K562 (cell line): ENCODE results near the gene CDCP2. TPM values are rescaled to one million over a fixed set of nuclear protein-coding genes. Genes with fewer than 3 reads are reported as not detected.
"Not testable (repeated sequence)": the region's sequence is repeated elsewhere in the genome, so short reads cannot be mapped to it uniquely, and the experiment has no call there.

ENCODE experiments used
- ATAC-seq: fragments of 200-7000 bp; cut with Tn5 transposase; 3 replicates; pipeline ENCODE4 v1.9.1; 2020; ENCODE audit warnings: moderate library complexity
- BruUV-seq: library from RNA; stranded (reverse); fragments of 400-500 nt; replicated peaks from 2 replicates; lab custom pipeline; 2021; lab: Mats Ljungman, UMichigan
- CTCF ChIA-PET: fragments of 300-600 bp; formaldehyde crosslinking; extraction: SDS; loops from one replicate; lab custom pipeline; 2021; ENCODE audit warnings: low intra/inter-chr PET ratio; lab: Yijun Ruan, JAX
- POLR2A ChIA-PET: fragments of 300-600, 350-650 bp; sonication (Branson Sonifier 250); formaldehyde crosslinking; extraction: SDS; loops from one replicate; lab custom pipeline; 2021; ENCODE audit warnings: antibody characterized with exemption, inconsistent platforms; lab: Yijun Ruan, JAX
- DNase-seq, 4 experiments: peaks; one replicate each; pipeline versions ENCODE4 v3.0.0 to v3.0.0-alpha.2; 2011 to 2018; ENCODE audit warnings: low spot score in 3 of 4, mixed read lengths in 3 of 4; ENCODE audit errors: extremely low read depth in 1 of 4
- FAIRE-seq: peaks from 2 replicates; lab custom pipeline; 2011; peaks lifted over from hg19 to GRCh38; lab: Jason Lieb, UNC
- H2AFZ ChIP-seq: 2 replicates; pipeline ENCODE4 v1.6.0; 2011; ENCODE audit warnings: low read depth, low read length, control low read depth, inconsistent platforms
- H3K27ac ChIP-seq: fragments of 200-600 bp; 3 replicates; pipeline ENCODE4 v1.8.0; 2011; ENCODE audit warnings: low read depth, mild to moderate bottlenecking, control low read depth, inconsistent platforms, low read length, moderate library complexity, mixed read lengths; ENCODE audit errors: extremely low read depth
- H3K27me3 ChIP-seq, 2 experiments: fragments of 300-600 bp in 1 of 2; 2 replicates in 1 of 2; 3 replicates in 1 of 2; pipeline versions ENCODE4 v1.6.0 to v1.8.0; 2011; ENCODE audit warnings: inconsistent platforms in 2 of 2, low read length in 2 of 2, mild to moderate bottlenecking in 1 of 2, mixed read lengths in 1 of 2, moderate library complexity in 1 of 2; ENCODE audit not compliant: control insufficient read depth in 2 of 2, insufficient read depth in 2 of 2
- H3K36me3 ChIP-seq: fragments of 300-600 bp; 3 replicates; pipeline ENCODE4 v1.8.0; 2011; ENCODE audit warnings: mild to moderate bottlenecking, low read length, inconsistent platforms; ENCODE audit not compliant: control insufficient read depth, insufficient read depth
- H3K4me1 ChIP-seq, 2 experiments: fragments of 200-600 bp in 1 of 2; replicated peaks in 1 of 2; 2 replicates in 1 of 2; 3 replicates in 1 of 2; pipeline versions ENCODE4 v1.5.1 to v1.8.0; 2011; ENCODE audit warnings: inconsistent platforms in 2 of 2, low read length in 2 of 2, mild to moderate bottlenecking in 1 of 2, mixed read lengths in 1 of 2, moderate library complexity in 1 of 2; ENCODE audit not compliant: control insufficient read depth in 2 of 2, insufficient read depth in 2 of 2
- H3K4me2 ChIP-seq: 2 replicates; pipeline ENCODE4 v1.6.1; 2011; ENCODE audit warnings: low read length, control low read depth, inconsistent platforms, mixed read lengths; ENCODE audit not compliant: insufficient read depth
- H3K4me3 ChIP-seq: fragments of 200-600 bp; sonication (generic), shearing (Covaris generic); 2 replicates; pipeline ENCODE4 v1.5.1; 2016; ENCODE audit warnings: control low read depth, inconsistent platforms
- H3K79me2 ChIP-seq: fragments of 200-600 bp; 3 replicates; pipeline ENCODE4 v1.8.0; 2011; ENCODE audit warnings: low read length, inconsistent platforms; ENCODE audit not compliant: control insufficient read depth, insufficient read depth
- H3K9ac ChIP-seq, 2 experiments: 2 replicates each; pipeline versions ENCODE4 v1.6.0 to v1.6.1; 2011; ENCODE audit warnings: low read depth in 2 of 2, low read length in 2 of 2, control low read depth in 1 of 2, inconsistent platforms in 1 of 2, mild to moderate bottlenecking in 1 of 2, mixed read lengths in 1 of 2; ENCODE audit not compliant: insufficient read depth in 1 of 2
- H3K9me1 ChIP-seq: one replicate; pipeline ENCODE4 v1.6.0; 2011; ENCODE audit warnings: inconsistent platforms, mild to moderate bottlenecking, low read length, moderate library complexity; ENCODE audit not compliant: control insufficient read depth, insufficient read depth
- H3K9me3 ChIP-seq: replicated peaks from 2 replicates; pipeline ENCODE4 v1.5.1; 2011; ENCODE audit warnings: low read depth, low read length, inconsistent platforms; ENCODE audit not compliant: control insufficient read depth, insufficient read depth
- H4K20me1 ChIP-seq: replicated peaks from 2 replicates; pipeline ENCODE4 v1.6.1; 2011; ENCODE audit warnings: low read length, inconsistent platforms, mixed read lengths; ENCODE audit not compliant: control insufficient read depth, insufficient read depth
- DMBX1 ChIP-seq: fragments of 250-450 bp; sonication (Bioruptor Pico); IDR thresholded peaks from 2 replicates; pipeline ENCODE4 v1.8.0; 2022; ENCODE audit warnings: inconsistent platforms, mild to moderate bottlenecking, moderate library complexity, borderline replicate concordance
- FOSL1 ChIP-seq: fragments of 200-800 bp; sonication (Bioruptor generic); conservative IDR thresholded peaks from 2 replicates; pipeline ENCODE4 v1.6.1; 2016; ENCODE audit warnings: missing genetic modification characterization, missing compliant biosample characterization
- SPI1 ChIP-seq: IDR thresholded peaks from 2 replicates; pipeline ENCODE4 v1.6.1; 2011; ENCODE audit warnings: low read depth, low read length, control low read depth, borderline replicate concordance
- ZFX ChIP-seq: sonication (generic); formaldehyde crosslinking; IDR thresholded peaks from 2 replicates; pipeline ENCODE4 v1.8.0; 2022; ENCODE audit warnings: mild to moderate bottlenecking, missing genetic modification reagents, moderate library complexity
- WGBS: fragments of 100-300 bp; shearing (Covaris generic); methylation state at CpG from one replicate; pipeline ENCODE4 v1.1.6; 2016; ENCODE audit warnings: low coverage, mixed read lengths; ENCODE audit not compliant: insufficient coverage; ENCODE audit errors: missing lambda C conversion rate; 5-methylcytosine and 5-hydroxymethylcytosine counted together
- in situ Hi-C: fragments of 300-500 bp; cut with MboI; formaldehyde crosslinking; loops from 4 replicates; pipeline ENCODE4 v1.15.0; 2018; ENCODE audit warnings: inconsistent platforms, mixed read lengths
- intact Hi-C: fragments of 100-400 bp; cut with micrococcal nuclease; formaldehyde crosslinking; loops from 2 replicates; pipeline ENCODE4 v1.14.2; 2022
- polyA plus RNA-seq, 8 experiments: library from polyadenylated mRNA; depleted of rRNA in 4 of 8; stranded (reverse) in 5 of 8; unstranded in 3 of 8; fragments of >200 nt; fragmentation: Nextera tagmentation in 2 of 8; fragmentation: Illumina TruSeq in 1 of 8; extraction: Ambion mirVana in 2 of 8; extraction: Trizol in 1 of 8; gene quantifications; 2 replicates each; pipeline versions ENCODE4 v1.2.1 to v1.2.3, GENCODE V29; 2011 to 2014; ENCODE audit warnings: inconsistent platforms in 1 of 8, missing spikeins in 1 of 8
- total RNA-seq, 7 experiments: library from RNA; depleted of rRNA in 6 of 7; stranded (reverse); fragments of >200 nt in 6 of 7; fragmentation: Illumina TruSeq in 2 of 7; extraction: Trizol in 2 of 7; gene quantifications; 2 replicates each; pipeline versions ENCODE4 v1.2.1 to v1.2.3, GENCODE V29; 2011 to 2021; ENCODE audit warnings: low replicate concordance in 1 of 7

CDCP2 gene
- total and polyA plus RNA-seq, 9 of the 15 experiments (the other 6 are each of a cell fraction or from before 2014, with no cell fraction given) = not detected

- in situ Hi-C loops = no loop called here
- TF ChIP-seq DMBX1 = no peak
- TF ChIP-seq FOSL1 (tag) = peak; percentile 49
- Histone ChIP-seq H3K27ac (no peak overlapping the region), H3K79me2 (no peaks in the 10 kb centered on the region), H3K9ac (0 out of 4 replicates have a peak overlapping the region, but pooled peaks of 1 of the 2 experiments have one; percentile 27), H3K36me3 (no peaks in the 10 kb centered on the region), H3K4me1 (peaks cover 12 to 20% of the 10 kb centered on the region in 2 experiments; a peak in 4 of 5 replicates), H3K4me2 (no peak overlapping the region), H3K9me1 (no peaks in the 10 kb centered on the region), H3K27me3 (no peaks in the 10 kb centered on the region), H2AFZ (no peak overlapping the region), H4K20me1 (no peaks in the 10 kb centered on the region), H3K4me3 (no peak overlapping the region), H3K9me3 (no peaks in the 10 kb centered on the region)
- intact Hi-C loops = loop anchor here (5.0 kb wide), 1 partner anchor 45 kb away; no protein-coding TSS in a partner anchor
- DNase-seq = no peak
- FAIRE-seq = peak; percentile 11
- no TSS peak for BruUV-seq
- WGBS = 55% methylated on average over 9 of the region's 9 CpGs
- ChIA-PET POLR2A (interaction anchor here (0.6 kb wide), 1 partner anchor 45 kb away, joined by 3 read pairs; no protein-coding TSS in a partner anchor), CTCF (no interaction called here)
- ATAC-seq = no peak
Measured at GRCh38 chr1:54167422-54168139, 14.8 kb upstream of the CDCP2 start.

- H3K4me1 ChIP-seq = peaks cover 12 to 20% of the 10 kb centered on the region in 2 experiments; a peak in 4 of 5 replicates
- not testable (repeated sequence) for H4K20me1 ChIP-seq, H3K4me3 ChIP-seq, H3K4me2 ChIP-seq
- TF ChIP-seq SPI1 (peak; percentile 83), ZFX (CRISPR knock-in tag) (0 out of 2 replicates have a peak, but pooled peaks have one; percentile 17)
- TF ChIP-seq, all 486 proteins: peak for 2; not testable (repeated sequence) for 484
- 36% methylated on average over 8 of the region's 8 CpGs for WGBS
- intact Hi-C loops = loop anchor here (5.0 kb wide), 1 partner anchor 44 kb away; no protein-coding TSS in a partner anchor
- in situ Hi-C loops, FAIRE-seq, H3K27me3 ChIP-seq, H3K79me2 ChIP-seq, ATAC-seq, H3K27ac ChIP-seq, H3K36me3 ChIP-seq, CTCF ChIA-PET, H3K9ac ChIP-seq, H3K9me1 ChIP-seq, H3K9me3 ChIP-seq, DNase-seq, BruUV-seq: not testable (repeated sequence)
- POLR2A ChIA-PET = interaction anchor here (0.6 kb wide), 2 partner anchors 13 to 583 kb away, joined by 3 to 4 read pairs; partner anchors contain the start of gene CDCP2
- peak overlapping the region; percentile 43 for H2AFZ ChIP-seq
Measured at GRCh38 chr1:54166357-54166756, 13.6 kb upstream of the CDCP2 start.
